Left lung (tissue), 10 donors: ENCODE data around the gene ATP10B. TPM values are rescaled to one million over a fixed set of nuclear protein-coding genes. Genes with fewer than 3 reads are reported as not detected.

Experiments
- ATAC-seq: fragments of 200-7000 bp; cut with Tn5 transposase; one replicate; pipeline ENCODE4 v1.9.1; 2020; ENCODE audit warnings: moderate library complexity
- DNase-seq, 4 donors: peaks; one replicate each; pipeline ENCODE4 v3.0.0-alpha.2; 2013 to 2020
- H3K27ac ChIP-seq, 2 donors: fragments of 200-600 bp; sonication (generic) in 1 of 2; one replicate each; pipeline versions ENCODE4 v1.5.0 to v1.8.0; 2020 to 2021
- H3K27me3 ChIP-seq, 2 donors: fragments of 200-600 bp; sonication (generic) in 1 of 2; one replicate each; pipeline versions ENCODE4 v1.5.0 to v1.8.0; 2020 to 2021
- H3K36me3 ChIP-seq, 2 donors: fragments of 200-600 bp; sonication (generic) in 1 of 2; one replicate each; pipeline versions ENCODE4 v1.5.0 to v1.8.0; 2020 to 2021
- H3K4me1 ChIP-seq, 2 donors: fragments of 200-600 bp; one replicate each; pipeline ENCODE4 v1.8.0; 2021
- H3K4me3 ChIP-seq, 2 donors: fragments of 200-600 bp; sonication (generic) in 1 of 2; one replicate each; pipeline versions ENCODE4 v1.5.0 to v1.8.0; 2020 to 2021; ENCODE audit warnings: mild to moderate bottlenecking in 1 of 2
- H3K9me3 ChIP-seq, 2 donors: fragments of 200-600 bp; sonication (generic) in 1 of 2; one replicate each; pipeline versions ENCODE4 v1.5.0 to v1.8.0; 2020 to 2021
- CTCF ChIP-seq, 2 donors: fragments of 200-600 bp; sonication (generic) in 1 of 2; IDR thresholded peaks; one replicate each; pipeline versions ENCODE4 v1.5.0 to v1.8.0; 2021; ENCODE audit warnings: antibody characterized with exemption in 2 of 2
- intact Hi-C, 2 donors: fragments of 100-400 bp; cut with DNase I; formaldehyde crosslinking; loops; one replicate each; pipeline versions ENCODE4 v1.11.2 to v1.14.2; 2022
- polyA plus RNA-seq, 6 donors: library from polyadenylated mRNA; unstranded; fragments of 120-200 nt; gene quantifications; one replicate each; pipeline ENCODE4 v1.2.1, GENCODE V29; 2013; ENCODE audit not compliant: insufficient read length in 6 of 6
- total RNA-seq, 2 donors: library from RNA; stranded (reverse); fragmentation: NEBNext Ultra II Directional; extraction: Animal tissue kit (Norgen Biotek cat#: 25700); gene quantifications; one replicate each; pipeline ENCODE4 v1.2.1, GENCODE V29; 2021
- donor health status: DM: no; HTN: yes; CAD: no.
- donor health status: DM: no; HTN: no; CAD: no.

Gene ATP10B
- total and polyA plus RNA-seq, 8 donors, result 0.09 to 0.55 (median 0.37) TPM

GRCh38 chr5:160542281-160542680 is 309.7 kb downstream of the ATP10B start:
- Histone ChIP-seq H3K4me1 (no peaks in the 10 kb centered on the region), H3K36me3 (no peaks in the 10 kb centered on the region), H3K4me3 (no peak overlapping the region), H3K27ac (no peak overlapping the region), H3K9me3 (no peaks in the 10 kb centered on the region), H3K27me3 (no peaks in the 10 kb centered on the region)
- DNase-seq (no peak), ATAC-seq (no peak)
- intact Hi-C loops, result no loop called here
- no peak for TF ChIP-seq CTCF (IDR thresholded peaks at IDR 0.05)

DNA sequence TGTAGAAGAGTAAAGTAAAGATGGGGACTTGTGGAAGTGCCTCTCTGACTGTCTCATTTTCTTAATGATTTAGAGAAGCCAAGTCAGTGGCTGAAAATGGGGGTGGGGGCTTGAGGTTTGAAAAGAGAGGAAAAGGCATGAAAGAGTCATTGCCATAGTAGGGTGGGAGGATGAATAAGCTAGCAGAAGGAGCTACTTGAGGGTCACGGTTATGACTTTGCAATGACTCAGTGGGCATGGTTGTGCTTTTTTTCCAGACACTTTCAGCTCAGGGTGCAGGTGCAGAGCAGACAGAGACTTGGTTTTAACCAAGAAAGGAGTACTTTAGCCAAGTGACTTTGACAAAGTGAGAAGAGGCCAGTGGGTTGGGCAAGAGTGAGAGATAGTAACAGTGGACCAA is 312.6 kb downstream of the ATP10B start:
- no peaks in the 10 kb centered on the region for H3K36me3 ChIP-seq
- H3K4me3 ChIP-seq, result no peak overlapping the region
- H3K9me3 ChIP-seq, result no peaks in the 10 kb centered on the region
- ATAC-seq, result no peak
- DNase-seq, result no peak
- no peak overlapping the region for H3K27ac ChIP-seq
- intact Hi-C loops, result no loop called here
- H3K4me1 ChIP-seq, result no peaks in the 10 kb centered on the region
- TF ChIP-seq CTCF (IDR thresholded peaks at IDR 0.05), result no peak
- H3K27me3 ChIP-seq, result no peaks in the 10 kb centered on the region

DNA sequence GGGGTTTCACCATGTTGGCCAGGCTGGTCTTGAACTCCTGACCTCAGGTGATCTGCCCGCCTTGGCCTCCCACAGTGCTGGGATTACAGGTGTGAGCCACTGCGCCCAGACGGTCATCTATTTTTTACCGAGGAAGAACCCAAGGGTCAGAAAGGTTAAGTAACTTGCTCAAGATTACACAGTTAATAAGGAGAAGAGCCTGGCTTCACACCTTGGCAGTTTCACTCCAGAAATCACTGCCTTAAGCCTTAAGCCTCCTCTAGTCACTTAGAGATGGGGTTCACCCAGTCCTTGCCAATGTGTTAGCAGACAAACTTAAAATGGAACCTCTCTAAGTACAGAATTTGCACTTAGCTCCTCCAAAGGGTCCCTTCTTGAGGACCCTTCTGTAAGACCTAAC is 314.1 kb downstream of the ATP10B start:
- no peaks in the 10 kb centered on the region for H3K27me3 ChIP-seq
- no peak for ATAC-seq
- no peaks in the 10 kb centered on the region for H3K36me3 ChIP-seq
- DNase-seq, result no peak
- no peaks in the 10 kb centered on the region for H3K9me3 ChIP-seq
- no peak overlapping the region for H3K27ac ChIP-seq
- H3K4me1 ChIP-seq, result no peaks in the 10 kb centered on the region
- intact Hi-C loops, result no loop called here
- no peak overlapping the region for H3K4me3 ChIP-seq
- TF ChIP-seq CTCF (IDR thresholded peaks at IDR 0.05), result no peak

DNA sequence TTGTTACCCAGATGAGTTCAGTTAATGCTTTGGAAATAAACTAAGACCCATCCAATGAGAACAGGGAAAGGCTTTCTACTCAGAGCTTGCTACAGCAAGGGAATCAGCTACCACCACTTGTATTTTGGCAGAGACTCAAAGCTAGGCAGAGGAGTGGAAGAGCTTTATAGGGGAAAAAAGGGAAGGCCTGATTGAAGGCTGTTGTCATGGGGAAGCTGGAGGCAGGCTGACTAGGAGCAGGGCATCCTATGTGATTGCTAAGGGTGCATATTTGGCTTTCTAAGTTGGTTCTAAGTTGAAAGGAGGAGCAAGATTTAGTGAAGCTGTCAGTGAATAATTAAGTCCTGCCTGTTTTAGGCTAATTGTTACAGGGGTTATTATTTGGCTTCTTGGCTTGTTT is 314.9 kb downstream of the ATP10B start:
- Histone ChIP-seq H3K27me3 (no peaks in the 10 kb centered on the region), H3K27ac (no peak overlapping the region), H3K4me1 (no peaks in the 10 kb centered on the region), H3K4me3 (no peak overlapping the region), H3K9me3 (no peaks in the 10 kb centered on the region), H3K36me3 (no peaks in the 10 kb centered on the region)
- intact Hi-C loops, result no loop called here
- TF ChIP-seq CTCF (IDR thresholded peaks at IDR 0.05), result no peak
- DNase-seq (no peak), ATAC-seq (no peak)

DNA sequence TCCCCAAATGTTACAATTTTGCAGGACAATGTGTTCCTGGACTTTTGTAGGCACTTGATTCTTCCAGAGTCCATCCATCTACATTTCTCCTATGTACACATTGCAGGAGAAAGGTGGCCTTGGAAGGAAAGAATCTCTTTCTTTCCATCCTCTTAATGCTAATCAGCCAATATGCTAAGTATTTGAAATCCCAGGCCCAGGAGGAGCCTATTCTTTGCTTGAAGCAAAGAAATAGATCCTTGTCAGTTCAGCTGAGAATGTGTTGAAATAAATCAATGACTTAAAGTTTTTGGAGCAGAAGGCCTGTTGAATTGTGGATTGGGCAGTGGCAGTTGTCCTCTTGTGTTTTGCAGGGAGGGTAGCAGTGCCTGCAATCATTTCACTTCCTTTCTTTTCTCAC is 317.1 kb downstream of the ATP10B start:
- no peak for TF ChIP-seq CTCF (IDR thresholded peaks at IDR 0.05)
- intact Hi-C loops, result no loop called here
- no peaks in the 10 kb centered on the region for H3K4me1 ChIP-seq
- DNase-seq (no peak), ATAC-seq (no peak)
- H3K36me3 ChIP-seq, result no peaks in the 10 kb centered on the region
- H3K27ac ChIP-seq, result no peak overlapping the region
- H3K9me3 ChIP-seq, result no peaks in the 10 kb centered on the region
- no peaks in the 10 kb centered on the region for H3K27me3 ChIP-seq
- H3K4me3 ChIP-seq, result no peak overlapping the region
